Small intestine (tissue), 7 donors: ENCODE data around the gene PRKG2. TPM values are rescaled to one million over a fixed set of nuclear protein-coding genes. Genes with fewer than 3 reads are reported as not detected.
"Not testable (repeated sequence)": the region's sequence is repeated elsewhere in the genome, so short reads cannot be mapped to it uniquely, and the experiment has no call there.

Experiments used
- DNase-seq, 2 donors: peaks; one replicate each; pipeline versions ENCODE4 v3.0.0 to v3.0.0-alpha.2; 2013
- FAIRE-seq: peaks from 2 replicates; lab custom pipeline; 2012; peaks lifted over from hg19 to GRCh38; lab: Jason Lieb, UNC
- H3K27ac ChIP-seq, 3 donors: one replicate each; pipeline ENCODE4 v1.5.1; 2013; ENCODE audit warnings: low read length in 2 of 3, mild to moderate bottlenecking in 2 of 3, control low read depth in 1 of 3, inconsistent platforms in 1 of 3, low read depth in 1 of 3, moderate library complexity in 1 of 3
- H3K27me3 ChIP-seq, 3 donors: one replicate each; pipeline ENCODE4 v1.6.1; 2013; ENCODE audit warnings: low read length in 3 of 3, inconsistent platforms in 1 of 3; ENCODE audit not compliant: control insufficient read depth in 3 of 3, insufficient read depth in 3 of 3
- H3K36me3 ChIP-seq, 3 donors: one replicate each; pipeline ENCODE4 v1.6.1; 2013; ENCODE audit warnings: low read length in 3 of 3, inconsistent platforms in 1 of 3, low read depth in 1 of 3, mild to moderate bottlenecking in 1 of 3, moderate library complexity in 1 of 3; ENCODE audit not compliant: control insufficient read depth in 3 of 3, insufficient read depth in 2 of 3
- H3K4me1 ChIP-seq, 3 donors: one replicate each; pipeline ENCODE4 v1.6.1; 2013; ENCODE audit warnings: low read length in 2 of 3, inconsistent platforms in 1 of 3, low read depth in 1 of 3, mild to moderate bottlenecking in 1 of 3, moderate library complexity in 1 of 3; ENCODE audit not compliant: control insufficient read depth in 3 of 3, insufficient read depth in 2 of 3
- H3K4me3 ChIP-seq, 3 donors: one replicate each; pipeline ENCODE4 v1.5.1; 2013; ENCODE audit warnings: low read length in 3 of 3, control low read depth in 1 of 3, inconsistent platforms in 1 of 3, low read depth in 1 of 3, mild to moderate bottlenecking in 1 of 3, moderate library complexity in 1 of 3
- H3K9me3 ChIP-seq, 2 donors: one replicate each; pipeline ENCODE4 v1.6.1; 2013; ENCODE audit warnings: low read depth in 1 of 2, low read length in 1 of 2; ENCODE audit not compliant: control insufficient read depth in 2 of 2, insufficient read depth in 1 of 2
- WGBS, 3 donors: extraction: QIAGEN DNeasy Blood & Tissue Kit; methylation state at CpG; one replicate each; pipeline ENCODE4 v1.1.7; 2013; 5-methylcytosine and 5-hydroxymethylcytosine counted together
- polyA plus RNA-seq, 4 donors: library from polyadenylated mRNA; stranded (reverse) in 3 of 4; unstranded in 1 of 4; fragments of 200-250 nt in 3 of 4; fragments of 120-200 nt in 1 of 4; gene quantifications; one replicate each; pipeline versions ENCODE4 v1.2.1 to v1.2.3, GENCODE V29; 2013
- donor health status: healthy with polysubstance abuse.
- donor health status: control.
- donor health status: control.
- donor health status: Bipolar disorder and iron deficiency.
- donor health status: healthy.

The PRKG2 gene
- polyA plus RNA-seq, 4 donors, result 2.1 to 82.5 (median 20.1) TPM

- Histone ChIP-seq H3K4me1 (peaks cover 0 to 24% (median 0%) of the 10 kb centered on the region in 3 donors), H3K9me3 (no peaks in the 10 kb centered on the region), H3K36me3 (peaks cover 0 to 2% (median 2%) of the 10 kb centered on the region in 3 donors), H3K27ac (peak overlapping the region in 2 of 3 donors; percentile 77 to 94), H3K27me3 (no peaks in the 10 kb centered on the region), H3K4me3 (no peak overlapping the region)
- 12 to 40% (median 23%) methylated on average over 3 of the region's 3 CpGs for whole genome bisulfite sequencing, 3 donors
- DNase-seq, result peak; percentile 92 to 95
- FAIRE-seq, result no peak
Measured at GRCh38 chr4:81164126-81164525, 50.9 kb downstream of the PRKG2 start.

DNA sequence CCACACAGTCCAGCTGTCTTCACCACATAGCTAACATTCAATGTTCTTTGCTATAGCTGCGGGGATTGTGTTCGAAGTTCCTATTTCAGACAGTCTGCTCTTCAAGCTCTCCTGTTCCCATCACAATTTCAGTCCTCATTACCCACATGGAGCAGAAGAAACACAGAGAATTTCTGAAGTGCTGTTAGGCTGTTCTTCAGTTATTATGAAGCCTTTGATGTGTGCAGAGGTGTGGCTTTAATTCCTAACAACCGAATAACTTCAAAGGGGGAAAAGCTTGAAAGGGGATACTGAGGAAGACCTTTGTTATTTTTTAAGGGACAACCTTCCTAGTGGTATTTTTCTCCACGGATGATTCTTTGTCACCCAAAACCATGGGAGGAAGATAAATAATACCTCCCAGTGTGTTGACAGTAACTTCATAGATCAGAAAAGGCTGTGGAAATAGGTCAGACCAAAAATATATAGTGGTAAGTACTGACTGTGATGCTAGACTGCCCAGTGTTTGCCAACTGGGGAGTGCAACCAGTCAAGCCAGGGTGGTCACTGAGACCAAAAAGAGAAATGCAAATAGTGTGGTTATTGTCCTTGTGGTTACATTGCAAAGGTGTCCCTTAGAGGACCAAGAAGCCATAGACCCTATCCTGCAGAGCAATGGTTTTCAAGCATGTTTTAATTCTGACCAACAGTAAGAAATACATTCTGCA, 52.1 kb downstream of the PRKG2 start:
- peaks cover 0 to 2% (median 0%) of the 10 kb centered on the region in 3 donors for H3K36me3 ChIP-seq
- no peak overlapping the region for H3K4me3 ChIP-seq
- no peaks in the 10 kb centered on the region for H3K9me3 ChIP-seq
- H3K4me1 ChIP-seq, result peaks cover 0 to 18% (median 0%) of the 10 kb centered on the region in 3 donors
- H3K27ac ChIP-seq, result peak overlapping the region in 1 of 3 donors; percentile 94
- WGBS, 3 donors, result 53 to 68% (median 59%) methylated on average over 4 of the region's 4 CpGs
- DNase-seq (no peak), FAIRE-seq (no peak)
- no peaks in the 10 kb centered on the region for H3K27me3 ChIP-seq

DNA sequence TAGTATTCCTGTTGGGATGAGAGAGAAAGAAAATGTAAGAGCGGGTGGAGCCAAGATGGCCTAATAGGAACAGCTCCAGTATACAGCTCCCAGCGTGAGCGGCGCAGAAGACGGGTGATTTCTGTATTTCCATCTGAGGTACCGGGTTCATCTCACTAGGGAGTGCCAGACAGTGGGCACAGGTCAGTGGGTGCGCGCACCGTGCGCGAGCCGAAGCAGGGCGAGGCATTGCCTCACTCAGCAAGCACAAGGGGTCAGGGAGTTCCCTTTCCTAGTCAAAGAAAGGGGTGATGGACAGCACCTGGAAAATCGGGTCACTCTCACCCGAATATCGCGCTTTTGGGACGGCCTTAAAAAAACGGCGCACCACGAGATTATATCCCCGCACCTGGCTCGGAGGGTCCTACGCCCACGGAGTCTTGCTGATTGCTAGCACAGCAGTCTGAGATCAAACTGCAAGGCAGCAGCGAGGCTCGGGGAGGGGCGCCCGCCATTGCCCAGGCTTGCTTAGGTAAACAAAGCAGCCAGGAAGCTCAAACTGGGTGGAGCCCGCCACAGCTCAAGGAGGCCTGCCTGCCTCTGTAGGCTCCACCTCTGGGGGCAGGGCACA, 61.2 kb downstream of the PRKG2 start:
- peak; percentile 51 to 66 for DNase-seq
- not testable (repeated sequence) for H3K27me3 ChIP-seq, H3K36me3 ChIP-seq, H3K9me3 ChIP-seq, FAIRE-seq, H3K4me1 ChIP-seq
- peak overlapping the region; percentile 9 to 83 (median 32) for H3K27ac ChIP-seq
- WGBS, 3 donors, result 36 to 64% (median 52%) methylated on average over 26 to 30 of the region's 30 CpGs
- H3K4me3 ChIP-seq, result peak overlapping the region in 2 of 3 donors; percentile 7 to 15

GRCh38 chr4:81152839-81153713, 61.9 kb downstream of the PRKG2 start:
- FAIRE-seq (no peak), DNase-seq (no peak)
- no peaks in the 10 kb centered on the region for H3K27me3 ChIP-seq
- H3K9me3 ChIP-seq, result no peaks in the 10 kb centered on the region
- peak overlapping the region in 2 of 3 donors; percentile 73 to 83 for H3K27ac ChIP-seq
- peaks cover 0 to 3% (median 0%) of the 10 kb centered on the region in 3 donors for H3K36me3 ChIP-seq
- WGBS, 3 donors, result 47 to 76% (median 50%) methylated on average over 1 of the region's 1 CpG
- no peak overlapping the region for H3K4me3 ChIP-seq
- no peaks in the 10 kb centered on the region for H3K4me1 ChIP-seq

GRCh38 chr4:81149976-81150375, 65.0 kb downstream of the PRKG2 start:
- Histone ChIP-seq H3K27ac (no peak overlapping the region), H3K9me3 (no peaks in the 10 kb centered on the region), H3K27me3 (no peaks in the 10 kb centered on the region), H3K36me3 (peaks cover 0 to 6% (median 3%) of the 10 kb centered on the region in 3 donors), H3K4me1 (no peaks in the 10 kb centered on the region), H3K4me3 (no peak overlapping the region)
- DNase-seq, result no peak
- FAIRE-seq, result no peak

- no peaks in the 10 kb centered on the region for H3K9me3 ChIP-seq
- WGBS, 3 donors, result 85 to 94% (median 90%) methylated on average over 6 of the region's 6 CpGs
- DNase-seq (no peak), FAIRE-seq (no peak)
- H3K27ac ChIP-seq, result no peak overlapping the region
- H3K27me3 ChIP-seq, result no peaks in the 10 kb centered on the region
- H3K4me1 ChIP-seq, result no peaks in the 10 kb centered on the region
- H3K36me3 ChIP-seq, result peaks cover 0 to 6% (median 3%) of the 10 kb centered on the region in 3 donors
- no peak overlapping the region for H3K4me3 ChIP-seq
Measured at GRCh38 chr4:81148576-81148975, 66.4 kb downstream of the PRKG2 start.

- no peaks in the 10 kb centered on the region for H3K27me3 ChIP-seq
- H3K27ac ChIP-seq, result no peak overlapping the region
- peaks cover 0 to 6% (median 3%) of the 10 kb centered on the region in 3 donors for H3K36me3 ChIP-seq
- no peak overlapping the region for H3K4me3 ChIP-seq
- H3K4me1 ChIP-seq, result no peaks in the 10 kb centered on the region
- DNase-seq (no peak), FAIRE-seq (no peak)
- H3K9me3 ChIP-seq, result no peaks in the 10 kb centered on the region
Measured at GRCh38 chr4:81146466-81146865, 68.6 kb downstream of the PRKG2 start.

DNA sequence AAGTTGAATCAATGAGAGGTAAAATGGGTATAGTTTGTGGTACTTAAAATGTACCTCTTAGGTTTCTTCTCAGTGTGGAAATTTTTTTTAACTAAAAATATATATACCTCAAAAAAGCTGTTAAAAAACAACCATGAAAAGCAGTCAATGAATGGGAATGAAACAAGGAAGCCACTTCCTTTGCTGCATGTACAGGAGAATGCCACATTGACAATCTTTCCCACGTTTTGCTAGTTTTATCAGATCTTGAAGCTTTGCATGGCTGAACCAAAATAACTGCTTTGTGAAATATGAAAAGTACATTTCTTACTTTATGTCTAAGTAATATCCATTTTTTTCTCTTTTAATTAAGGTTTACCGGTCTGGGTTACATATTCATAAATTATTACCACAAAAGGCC, 71.8 kb downstream of the PRKG2 start:
- no peak overlapping the region for H3K4me3 ChIP-seq
- FAIRE-seq, result no peak
- no peaks in the 10 kb centered on the region for H3K9me3 ChIP-seq
- WGBS, 3 donors, result 54 to 64% (median 56%) methylated on average over 2 of the region's 2 CpGs
- H3K27me3 ChIP-seq, result no peaks in the 10 kb centered on the region
- no peak overlapping the region for H3K27ac ChIP-seq
- H3K36me3 ChIP-seq, result peaks cover 0 to 9% (median 3%) of the 10 kb centered on the region in 3 donors
- DNase-seq, result no peak
- H3K4me1 ChIP-seq, result no peaks in the 10 kb centered on the region
